ENCODE data around the gene LDLRAD2. TPM values are rescaled to one million over a fixed set of nuclear protein-coding genes. Genes with fewer than 3 reads are reported as not detected.

The LDLRAD2 gene
- total and polyA plus RNA-seq, 2 of the 8 experiments (the other 6 are each of a cell fraction or from before 2014, with no cell fraction given), result 0.48 to 0.74 TPM

GRCh38 chr1:21868941-21869454 lies 56.9 kb downstream of the LDLRAD2 start:
- no peaks in the 10 kb centered on the region; a peak in 1 of 7 replicates for H3K27me3 ChIP-seq (replicated peaks in 1 of 4; ENCODE audit: control insufficient read depth in 3 of 4, extremely low read depth in 1 of 4, insufficient read depth in 3 of 4, low read length in 3 of 4)
- no peak overlapping the region for H3K4me3 ChIP-seq (ENCODE audit: extremely low read depth in 1 of 4, insufficient read depth in 2 of 4, low read depth in 3 of 4, low read length in 4 of 4)
- no peak overlapping the region for H2BK120ac ChIP-seq (replicated peaks; ENCODE audit: low read depth, low read length)
- H2BK15ac ChIP-seq (ENCODE audit: low read length), result no peak overlapping the region
- FAIRE-seq (no peak), DNase-seq (ENCODE audit: low read depth in 1 of 2, low spot score in 2 of 2) (no peak)
- peaks cover 7 to 13% (median 9%) of the 10 kb centered on the region in 4 experiments; a peak in 6 of 7 replicates for H3K4me1 ChIP-seq (replicated peaks in 1 of 4; ENCODE audit: control insufficient read depth in 3 of 4, insufficient read depth in 4 of 4, low read length in 3 of 4)
- no peak overlapping the region for H3K9ac ChIP-seq (replicated peaks in 1 of 4; ENCODE audit: extremely low read depth in 1 of 4, low read depth in 3 of 4, low read length in 3 of 4)
- no peak overlapping the region for H3K56ac ChIP-seq (replicated peaks; ENCODE audit: insufficient read length, low read depth, low read length)
- H2AFZ ChIP-seq (ENCODE audit: low read length), result no peak overlapping the region
- ChIA-PET POLR2A (ENCODE audit: partially characterized antibody) (interaction anchor here (1.0 to 1.8 kb wide), 3 partner anchors 12 to 26 kb away, joined by 3 to 4 read pairs (median 3); no protein-coding TSS in a partner anchor), CTCF (ENCODE audit: partially characterized antibody) (interaction anchor here (0.5 to 1.5 kb wide), 4 partner anchors 13 to 176 kb away, joined by 3 to 5 read pairs (median 4); no protein-coding TSS in a partner anchor)
- H3K14ac ChIP-seq (ENCODE audit: insufficient read length), result no peak overlapping the region
- no peaks in the 10 kb centered on the region; the same call in 1 of the 2 replicates for H3K79me1 ChIP-seq (ENCODE audit: low read depth, low read length)
- H2BK20ac ChIP-seq (ENCODE audit: low read length), result no peak overlapping the region
- peaks cover 0 to 5% of the 10 kb centered on the region in 2 experiments for H4K20me1 ChIP-seq (replicated peaks in 1 of 2; ENCODE audit: control insufficient read depth in 1 of 2, insufficient read depth in 2 of 2, low read length in 2 of 2)
- H2BK5ac ChIP-seq (ENCODE audit: low read depth, low read length), result no peak overlapping the region
- no peak overlapping the region for H3K18ac ChIP-seq (ENCODE audit: extremely low read depth, low read length)
- no peak overlapping the region for H3K27ac ChIP-seq (ENCODE audit: low read depth, low read length)
- H3K79me2 ChIP-seq (ENCODE audit: control insufficient read depth in 1 of 2, insufficient read depth in 2 of 2, low read length in 2 of 2), result no peaks in the 10 kb centered on the region
- H3K36me3 ChIP-seq (ENCODE audit: control insufficient read depth in 2 of 4, insufficient read depth in 4 of 4, low read length in 3 of 4), result peaks cover 9 to 31% (median 26%) of the 10 kb centered on the region in 4 experiments; a peak in 7 of 8 replicates
- H3K23ac ChIP-seq (ENCODE audit: insufficient read length), result no peak overlapping the region
- no peak overlapping the region for H2AK5ac ChIP-seq (ENCODE audit: low read depth, low read length)
- no peak overlapping the region for H2BK12ac ChIP-seq (ENCODE audit: low read depth, low read length)
- H3K4me2 ChIP-seq (ENCODE audit: insufficient read depth in 1 of 2, low read depth in 2 of 2, low read length in 2 of 2), result no peak overlapping the region; a peak in 1 of 4 replicates
- no peaks in the 10 kb centered on the region for H3K9me3 ChIP-seq (ENCODE audit: insufficient read depth in 2 of 2, low read depth in 1 of 2, low read length in 1 of 2)
- no peak overlapping the region for H4K91ac ChIP-seq (replicated peaks; ENCODE audit: insufficient read length, low read length)
- no peak overlapping the region for H4K5ac ChIP-seq (ENCODE audit: insufficient read length, low read depth, low read length)
- H3K23me2 ChIP-seq (ENCODE audit: low read depth, low read length), result no peaks in the 10 kb centered on the region
- H4K8ac ChIP-seq (ENCODE audit: extremely low read depth, insufficient read depth, low read length), result no peak overlapping the region
- no peak overlapping the region for H3K4ac ChIP-seq (replicated peaks; ENCODE audit: insufficient read length, low read depth, low read length)
- WGBS, 2 experiments (ENCODE audit: extremely low coverage in 1 of 2, insufficient coverage in 1 of 2, insufficient read length in 1 of 2, insufficient replicate concordance in 2 of 2, low coverage in 1 of 2, low lambda C conversion rate in 2 of 2, missing lambda C conversion rate in 1 of 2), result 86% methylated on average over 7 of the region's 12 CpGs; no CpG with 5 or more reads in 1 of the 2 experiments
- TF ChIP-seq SRF (IDR thresholded peaks at IDR 0.05; ENCODE audit: low read depth, low read length) (no peak), ZNF274 (IDR thresholded peaks at IDR 0.05; ENCODE audit: borderline replicate concordance, extremely low read depth, low read length) (no peak), SP4 (IDR thresholded peaks at IDR 0.05; ENCODE audit: low read length) (no peak), CHD1 (IDR thresholded peaks at IDR 0.05; ENCODE audit: low read depth, low read length) (no peak), RAD21 (IDR thresholded peaks at IDR 0.05 in 1 of 2, conservative IDR thresholded peaks at IDR 0.05 in 1 of 2; ENCODE audit: low read depth in 2 of 2, low read length in 2 of 2) (no peak), SUZ12 (IDR thresholded peaks at IDR 0.05; ENCODE audit: low read length) (no peak), BACH1 (IDR thresholded peaks at IDR 0.05; ENCODE audit: low read length) (no peak), TEAD4 (IDR thresholded peaks at IDR 0.05; ENCODE audit: low read depth, low read length) (no peak), CBX5 (IDR thresholded peaks at IDR 0.05; ENCODE audit: low read depth, low read length) (no peak), CBX8 (IDR thresholded peaks at IDR 0.05; ENCODE audit: borderline replicate concordance, low read depth, low read length) (no peak), CTCF (IDR thresholded peaks at IDR 0.05; ENCODE audit: control extremely low read depth in 1 of 3, insufficient read depth in 1 of 3, low read depth in 1 of 3, low read length in 3 of 3) (no peak)

Data from H1 (cell line).